Suppressor macrophage (primary cell): ENCODE measurements around the gene FOXR2.

Source experiments
- DNase-seq, 4 experiments: peaks; one replicate each; pipeline ENCODE4 v3.0.0-alpha.2; 2020 to 2022
- total RNA-seq, 17 experiments: gene quantifications; one replicate each; lab custom pipeline; 2026; ENCODE audit warnings: mixed read lengths in 6 of 17, inconsistent platforms in 3 of 17; lab: John Stamatoyannopoulos, UW

The FOXR2 gene
- 0 to 0.22 (median 0) reads per million in 17 experiments for total RNA-seq

DNA sequence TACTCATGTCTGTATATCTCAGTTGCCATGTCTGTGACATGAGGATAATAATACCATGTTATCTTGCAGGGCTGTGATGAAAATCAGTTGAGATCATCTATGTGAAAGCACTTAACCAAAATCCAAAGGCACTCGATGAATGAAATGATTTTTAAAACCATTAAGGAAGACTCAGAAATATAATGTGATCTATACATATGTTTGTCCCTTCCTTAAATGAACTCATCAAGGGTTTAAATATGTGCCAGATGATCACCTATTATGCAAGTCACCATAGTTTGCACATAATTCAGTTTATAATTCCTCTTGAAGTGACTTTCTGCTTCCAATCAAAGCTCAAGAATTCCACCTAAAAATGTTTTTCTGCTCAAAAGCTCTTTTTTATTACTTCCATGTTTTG, at the start of gene FOXR2:
FOXR2 (plus strand) TSS at position 301 of the 400 bp plus-strand sequence. CDS start 312 bp downstream, outside the sequence.
- DNase-seq = no peak

GRCh38 chrX:55579115-55579514, 44.1 kb upstream of the FOXR2 start:
- no peak for DNase-seq

- no peak for DNase-seq
Observed at GRCh38 chrX:55582447-55582846, 40.8 kb upstream of the FOXR2 start.

DNA sequence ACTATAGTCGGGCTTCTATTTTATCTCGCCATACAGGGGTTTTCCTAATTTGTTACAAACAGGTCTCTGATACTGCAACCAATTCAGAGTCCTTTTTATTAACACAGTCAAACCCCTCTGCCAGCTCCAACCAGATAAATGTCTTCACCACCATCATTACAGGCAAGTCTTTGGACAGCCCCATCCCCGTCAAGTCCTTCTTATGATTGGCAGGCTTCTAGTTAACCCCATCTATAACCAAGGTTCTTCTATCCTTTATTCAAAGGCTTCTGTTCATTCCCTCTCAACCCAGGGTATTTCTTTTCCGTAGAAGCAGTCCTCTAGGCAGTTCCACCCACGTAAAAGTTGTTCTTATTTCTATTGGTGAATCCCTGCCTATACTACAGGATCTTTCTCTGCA, 29.9 kb upstream of the FOXR2 start:
- DNase-seq = no peak

- no peak for DNase-seq
Observed at GRCh38 chrX:55593756-55594257, 29.4 kb upstream of the FOXR2 start.

DNA sequence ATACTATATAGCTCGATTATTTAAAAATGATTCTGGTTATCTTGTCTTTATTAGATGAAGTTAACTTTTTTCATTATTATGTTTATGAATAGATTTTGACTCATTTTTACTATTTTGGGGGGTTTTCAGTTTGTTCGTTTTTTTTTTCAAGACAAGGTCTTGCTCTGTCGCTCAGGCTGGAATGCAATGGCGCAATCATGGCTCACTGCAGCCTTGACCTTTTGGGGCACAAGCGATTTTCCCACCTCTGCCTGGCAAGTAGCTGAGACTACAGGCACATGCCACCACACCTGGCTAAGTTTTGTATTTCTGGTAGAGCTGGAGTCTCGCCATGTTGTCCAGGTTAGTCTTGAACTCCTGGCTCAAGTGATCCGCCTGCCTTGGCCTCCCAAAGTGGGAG, 24.9 kb upstream of the FOXR2 start:
- DNase-seq = no peak

DNA sequence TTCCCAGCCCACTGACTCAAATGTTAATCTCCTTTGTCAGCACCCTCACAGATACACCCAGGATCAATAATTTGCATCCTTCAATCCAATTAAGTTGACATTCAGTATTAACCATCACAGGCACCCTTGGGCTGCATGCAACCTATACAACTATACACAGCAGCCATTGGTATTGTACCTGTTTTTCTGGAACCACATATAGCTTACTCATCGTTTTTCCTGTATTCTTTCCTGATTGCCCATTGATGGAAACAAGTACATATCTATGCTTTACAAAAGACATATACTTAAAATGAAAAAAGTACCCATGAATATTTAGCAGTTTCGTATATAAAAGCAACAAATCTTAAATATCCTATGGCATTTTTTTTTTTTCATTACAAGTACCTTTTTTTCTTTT, 3.7 kb upstream of the FOXR2 start:
- DNase-seq = no peak

- no peak for DNase-seq
Observed at GRCh38 chrX:55624403-55624802, 1.2 kb downstream of the FOXR2 start.

- DNase-seq = no peak
Observed at GRCh38 chrX:55636109-55636508, 12.9 kb downstream of the FOXR2 start.

DNA sequence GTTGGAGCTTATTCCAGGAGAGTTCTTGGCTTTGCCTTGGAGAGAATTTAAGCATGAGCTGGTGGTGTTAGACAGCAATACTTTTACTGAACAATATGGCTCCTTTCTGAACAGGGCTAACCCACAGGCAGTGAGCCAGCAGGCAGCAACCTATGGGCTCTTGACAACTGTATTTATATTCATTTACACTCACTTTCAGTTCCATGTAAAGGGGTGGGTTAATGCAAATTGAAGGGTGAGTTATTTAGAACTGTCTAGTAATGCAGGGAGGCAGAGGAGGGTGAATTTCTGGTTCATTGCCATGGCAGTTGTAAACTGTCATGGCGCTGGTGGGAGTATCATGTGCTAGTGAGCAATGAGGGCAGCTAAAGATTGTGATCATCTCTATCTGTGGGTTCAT, 15.7 kb downstream of the FOXR2 start:
- peak; percentile 3 to 38 (median 24) for DNase-seq

DNA sequence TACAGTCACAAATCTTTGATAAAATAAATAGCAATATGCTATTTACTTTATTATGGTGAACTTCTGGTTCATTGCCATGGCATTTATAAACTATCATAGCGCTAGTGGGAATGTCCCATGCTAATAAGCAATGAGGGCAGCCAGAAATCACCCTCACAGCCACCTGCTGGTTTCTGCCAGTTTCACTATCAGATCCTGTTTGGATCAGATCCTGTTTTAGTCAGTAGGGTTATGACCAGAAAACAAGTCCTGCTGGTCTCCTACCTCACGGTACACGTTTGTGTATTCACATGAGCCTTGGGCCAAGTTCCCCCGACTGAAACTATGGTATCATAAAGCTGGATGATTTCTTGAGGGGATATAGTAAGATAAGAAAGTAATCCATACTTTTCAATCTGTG, 17.7 kb downstream of the FOXR2 start:
- no peak for DNase-seq

DNA sequence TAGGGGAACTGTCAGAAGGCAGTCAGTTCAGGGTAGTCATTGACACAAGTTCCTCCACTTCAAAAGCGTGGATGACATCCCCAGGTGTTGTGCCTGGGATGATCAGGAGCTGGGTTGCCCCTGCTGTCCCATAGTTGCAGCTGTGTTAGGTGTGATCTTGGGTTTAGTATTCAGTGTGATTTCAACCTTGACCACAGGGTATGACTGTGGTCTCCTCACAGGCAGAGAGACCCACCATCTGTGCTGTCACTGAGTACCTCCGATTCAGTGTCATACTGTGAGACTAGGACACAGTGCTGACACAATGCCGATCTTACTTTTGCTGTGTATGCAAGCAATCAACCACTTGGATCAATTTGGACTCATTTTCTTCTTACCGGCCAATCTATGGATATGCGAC, 25.2 kb downstream of the FOXR2 start:
- no peak for DNase-seq

GRCh38 chrX:55659931-55660330, 36.7 kb downstream of the FOXR2 start:
- DNase-seq = no peak

DNA sequence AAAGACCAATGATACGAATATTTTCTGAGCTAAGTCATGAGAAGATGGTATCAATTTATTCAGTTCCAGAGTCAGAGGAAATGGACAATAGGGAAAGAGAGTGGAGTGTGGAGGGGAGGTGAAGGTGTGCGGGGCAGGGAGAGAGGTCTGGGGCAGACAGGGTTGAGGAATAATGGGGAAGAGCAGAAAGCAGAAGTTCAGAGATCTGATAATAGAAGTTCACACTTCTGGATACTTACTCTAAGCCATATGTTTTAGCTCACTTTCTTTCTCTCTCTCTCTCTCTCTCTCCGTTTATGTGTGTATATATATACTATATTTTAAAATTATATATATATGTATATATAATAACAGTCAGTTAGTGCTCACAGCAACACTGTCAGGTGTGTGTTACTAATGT, 40.4 kb downstream of the FOXR2 start:
- DNase-seq = no peak

- no peak for DNase-seq
Observed at GRCh38 chrX:55668084-55668483, 44.9 kb downstream of the FOXR2 start.
